Measurements from ENCODE around the gene GSTA4.
A peak's percentile ranks its signal among the peaks of the same experiment; 100 is the strongest.
"Not testable (repeated sequence)": the region's sequence is repeated elsewhere in the genome, so short reads cannot be mapped to it uniquely, and the experiment has no call there.

GSTA4 gene

DNA sequence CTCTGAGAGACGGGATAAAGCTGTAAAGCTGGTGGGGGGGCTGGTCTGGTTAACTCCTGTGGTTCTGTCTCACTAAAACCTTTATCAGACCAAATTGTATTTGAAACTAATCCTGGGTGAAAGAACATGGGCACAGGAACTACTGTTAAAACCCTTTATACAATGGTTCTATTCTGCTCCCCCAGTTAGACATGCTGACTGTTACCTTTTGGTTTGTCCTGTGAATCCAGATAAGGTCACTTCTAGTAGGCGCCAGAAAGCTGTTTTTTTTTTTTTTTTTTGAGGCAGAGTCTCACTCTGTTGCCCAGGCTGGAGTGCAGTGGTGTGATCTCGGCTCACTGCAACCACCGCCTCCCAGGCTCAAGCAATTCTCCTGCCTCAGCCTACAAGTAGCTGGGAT lies 29.7 kb downstream of the GSTA4 start:
- Mint-ChIP-seq H3K4me3 (no peak overlapping the region), H3K27ac (no peak overlapping the region), H3K27me3 (peaks cover 20% of the 10 kb centered on the region), H3K4me1 (peaks cover 10% of the 10 kb centered on the region), H3K9me3 (no peaks in the 10 kb centered on the region)
- ATAC-seq (no peak), DNase-seq (no peak)

DNA sequence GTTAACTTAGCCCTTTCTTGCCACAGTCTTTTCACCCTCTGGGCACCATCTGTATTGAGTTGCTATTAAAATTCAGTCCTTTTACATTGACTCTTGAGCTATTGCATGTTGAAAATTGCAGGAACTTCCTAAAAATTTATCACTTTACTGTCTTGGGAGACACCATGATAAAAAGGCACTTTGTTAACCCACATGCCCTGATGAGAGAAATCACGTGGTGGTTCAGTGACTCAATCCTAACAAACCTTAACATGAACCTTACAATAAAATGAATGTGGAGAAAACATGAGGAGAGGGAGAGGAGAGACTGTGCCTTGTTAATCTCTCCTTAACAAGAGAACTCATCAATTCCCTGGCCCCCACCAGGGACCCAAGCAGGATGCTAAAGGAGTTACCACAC lies 30.8 kb downstream of the GSTA4 start:
- Mint-ChIP-seq H3K27ac (no peak overlapping the region), H3K4me1 (peaks cover 1% of the 10 kb centered on the region), H3K27me3 (peaks cover 16% of the 10 kb centered on the region), H3K9me3 (no peaks in the 10 kb centered on the region), H3K4me3 (no peak overlapping the region)
- ATAC-seq: no peak
- no peak for DNase-seq

DNA sequence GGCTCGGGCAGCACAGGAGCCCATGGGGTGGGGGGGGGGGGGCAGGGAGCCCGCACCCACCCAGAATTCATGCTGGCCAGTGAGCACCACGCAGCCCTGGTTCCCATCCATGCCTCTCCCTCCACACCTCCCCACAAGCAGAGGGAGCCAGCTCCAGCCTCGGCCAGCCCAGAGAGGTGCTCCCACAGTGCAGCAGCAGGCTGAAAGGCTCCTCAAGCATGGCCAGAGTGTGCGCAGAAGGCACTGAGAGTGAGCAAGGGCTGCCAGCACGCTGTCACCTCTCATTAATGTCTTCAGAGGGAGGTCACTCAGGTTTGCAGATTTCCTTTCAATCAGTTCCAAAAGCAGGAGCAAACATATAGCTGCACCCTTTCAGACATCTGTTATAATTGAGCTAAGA lies 32.4 kb downstream of the GSTA4 start:
- no peak for DNase-seq
- H3K4me1 Mint-ChIP-seq: no peaks in the 10 kb centered on the region
- no peaks in the 10 kb centered on the region for H3K9me3 Mint-ChIP-seq
- no peak overlapping the region for H3K27ac Mint-ChIP-seq
- no peak overlapping the region for H3K4me3 Mint-ChIP-seq
- peaks cover 12% of the 10 kb centered on the region for H3K27me3 Mint-ChIP-seq
- ATAC-seq: peak; percentile 15

DNA sequence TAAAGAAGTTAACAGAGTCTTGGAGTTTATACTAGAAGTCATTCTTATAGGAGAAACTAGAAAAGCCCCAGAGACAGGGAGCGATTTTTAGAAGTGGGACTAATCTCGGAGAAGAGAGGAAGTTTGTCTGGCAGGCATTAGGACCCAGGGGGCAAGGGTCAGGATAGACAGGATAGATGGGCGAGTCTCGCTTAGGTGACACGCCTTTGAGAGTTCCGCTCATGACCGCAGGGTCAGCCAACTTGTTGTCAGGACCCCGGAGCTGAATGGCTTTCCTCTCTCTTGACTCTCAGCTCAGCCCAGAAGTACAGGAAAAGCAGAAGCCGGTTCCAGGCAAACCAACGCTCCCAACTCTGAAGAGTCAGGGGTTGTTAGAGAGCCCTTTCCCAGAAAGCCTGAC lies 34.1 kb downstream of the GSTA4 start:
- H3K4me3 Mint-ChIP-seq, H3K9me3 Mint-ChIP-seq, DNase-seq, H3K4me1 Mint-ChIP-seq, ATAC-seq, H3K27ac Mint-ChIP-seq, H3K27me3 Mint-ChIP-seq: not testable (repeated sequence)

DNA sequence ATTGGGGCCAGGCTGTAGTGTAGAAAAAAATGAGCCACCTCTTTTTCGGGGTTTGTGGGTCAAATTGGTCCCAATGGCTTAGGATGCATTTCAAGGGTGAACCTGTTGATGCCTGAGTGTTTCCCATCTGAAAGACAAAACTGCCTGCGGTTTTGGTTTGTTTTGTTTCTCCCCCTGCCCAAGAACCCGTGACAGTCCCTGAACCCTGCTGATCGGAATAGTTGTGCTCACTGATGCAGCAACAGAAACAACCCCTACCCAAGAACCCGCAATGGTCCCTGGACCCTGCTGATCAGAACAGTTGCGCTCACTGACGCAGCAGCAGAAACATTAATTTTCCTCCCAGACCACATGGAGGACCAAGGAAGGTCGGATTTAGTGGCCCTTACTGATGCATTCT lies 34.9 kb downstream of the GSTA4 start:
- H3K27me3 Mint-ChIP-seq, H3K4me1 Mint-ChIP-seq, DNase-seq, ATAC-seq, H3K27ac Mint-ChIP-seq, H3K9me3 Mint-ChIP-seq, H3K4me3 Mint-ChIP-seq: not testable (repeated sequence)

DNA sequence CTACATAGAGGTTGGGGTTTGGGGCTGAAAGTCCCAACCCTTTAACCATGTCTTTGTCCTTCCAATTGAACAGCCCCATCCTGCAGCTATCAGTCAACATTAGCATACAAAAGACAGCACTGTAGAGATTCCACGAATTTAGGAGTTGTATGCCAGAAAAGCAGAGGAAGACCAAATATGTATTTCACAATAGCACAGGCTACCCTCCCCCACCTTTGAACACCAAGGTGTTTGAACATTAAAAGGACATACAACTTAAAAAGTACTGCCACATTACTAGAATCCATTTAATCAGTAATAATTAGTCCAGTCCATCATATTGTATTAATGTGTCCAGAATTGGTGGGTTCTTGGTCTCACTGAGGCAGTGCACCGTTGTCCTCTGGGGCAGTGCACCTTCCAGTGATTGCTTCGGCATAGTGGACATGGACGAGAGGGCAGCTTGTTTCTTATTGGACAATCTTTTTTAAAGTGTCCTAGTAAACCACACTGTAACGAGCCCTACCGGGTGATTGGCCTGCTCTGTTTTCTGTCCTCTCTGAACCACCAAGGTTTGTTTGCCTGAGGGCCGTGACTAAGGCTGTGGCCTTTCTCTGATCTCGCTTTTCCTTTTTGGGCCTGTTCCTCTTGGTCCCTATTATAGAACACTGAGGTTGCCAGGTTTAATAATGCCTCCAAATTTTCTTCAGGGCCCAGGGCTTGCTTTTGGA lies 36.4 kb downstream of the GSTA4 start:
- Mint-ChIP-seq H3K4me3 (no peak overlapping the region), H3K27me3 (no peaks in the 10 kb centered on the region), H3K9me3 (no peaks in the 10 kb centered on the region), H3K27ac (no peak overlapping the region), H3K4me1 (no peaks in the 10 kb centered on the region)
- ATAC-seq: no peak
- DNase-seq: no peak

DNA sequence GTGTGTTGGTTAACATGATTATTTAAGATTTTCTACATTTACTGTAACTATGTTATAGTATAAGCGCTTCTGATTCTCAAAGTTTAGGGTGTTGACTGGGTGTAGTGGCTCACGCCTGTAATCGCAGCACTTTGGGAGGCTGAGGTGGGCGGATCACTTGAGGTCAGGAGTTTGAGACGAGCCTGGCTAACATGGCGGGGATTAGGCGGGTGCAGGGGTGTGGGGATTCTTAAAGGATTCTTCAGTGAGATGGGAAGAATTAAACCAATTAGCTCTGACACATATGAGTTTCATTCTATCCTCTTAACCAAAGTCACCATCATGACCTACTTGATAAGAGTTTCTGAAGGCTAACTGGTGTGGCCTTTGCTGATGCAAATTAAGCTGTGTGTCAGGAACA lies 39.2 kb downstream of the GSTA4 start:
- H3K27ac Mint-ChIP-seq: no peak overlapping the region
- no peaks in the 10 kb centered on the region for H3K27me3 Mint-ChIP-seq
- ATAC-seq (no peak), DNase-seq (no peak)
- H3K4me3 Mint-ChIP-seq: no peak overlapping the region
- H3K4me1 Mint-ChIP-seq: no peaks in the 10 kb centered on the region
- no peaks in the 10 kb centered on the region for H3K9me3 Mint-ChIP-seq

DNA sequence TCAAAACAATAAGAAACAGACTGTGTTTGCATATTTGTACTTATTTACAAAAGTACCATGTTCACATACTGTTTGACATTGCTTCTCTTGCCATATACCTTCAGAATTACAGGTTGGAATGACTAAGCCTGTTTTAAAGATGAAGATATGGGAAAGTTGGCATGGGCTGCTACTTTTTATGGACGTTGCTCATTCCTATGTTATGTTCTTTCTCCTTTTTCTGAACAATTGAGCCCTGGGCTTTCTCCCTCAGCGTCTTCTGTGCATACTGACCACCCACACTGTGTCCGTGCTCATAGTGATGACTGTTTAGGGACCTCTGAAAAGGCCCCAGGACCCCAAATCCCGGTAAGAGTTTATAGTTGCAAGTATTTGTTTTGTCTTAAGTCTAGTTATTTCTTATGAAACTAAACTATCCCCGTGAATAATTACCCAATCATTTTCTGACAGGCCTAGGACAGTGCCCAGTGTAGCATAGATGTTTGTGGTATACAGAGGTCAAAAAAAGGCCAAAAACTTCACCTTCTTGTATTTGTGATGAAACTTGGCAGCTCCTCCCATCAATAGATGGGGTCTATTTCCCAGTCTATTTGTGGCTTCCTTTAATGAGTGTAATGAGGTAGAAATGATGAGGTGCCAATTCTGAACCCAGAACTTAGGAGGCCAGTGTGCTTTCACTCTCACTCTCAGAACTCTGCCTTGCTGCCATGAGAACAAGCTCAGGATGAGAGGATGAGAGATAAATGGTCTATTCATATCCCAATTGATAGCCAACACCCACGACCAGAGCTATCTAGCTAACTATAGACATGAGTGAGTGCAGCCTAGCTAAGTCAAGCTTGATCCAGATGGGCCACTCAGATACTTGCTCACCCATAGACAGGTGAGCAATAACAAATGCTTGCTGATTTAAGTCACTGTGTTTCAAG lies 40.9 kb downstream of the GSTA4 start:
- no peak overlapping the region for H3K27ac Mint-ChIP-seq
- peaks cover 1% of the 10 kb centered on the region for H3K27me3 Mint-ChIP-seq
- H3K4me1 Mint-ChIP-seq: no peaks in the 10 kb centered on the region
- ATAC-seq: peak; percentile 80
- H3K9me3 Mint-ChIP-seq: no peaks in the 10 kb centered on the region
- no peak overlapping the region for H3K4me3 Mint-ChIP-seq
- DNase-seq: no peak

DNA sequence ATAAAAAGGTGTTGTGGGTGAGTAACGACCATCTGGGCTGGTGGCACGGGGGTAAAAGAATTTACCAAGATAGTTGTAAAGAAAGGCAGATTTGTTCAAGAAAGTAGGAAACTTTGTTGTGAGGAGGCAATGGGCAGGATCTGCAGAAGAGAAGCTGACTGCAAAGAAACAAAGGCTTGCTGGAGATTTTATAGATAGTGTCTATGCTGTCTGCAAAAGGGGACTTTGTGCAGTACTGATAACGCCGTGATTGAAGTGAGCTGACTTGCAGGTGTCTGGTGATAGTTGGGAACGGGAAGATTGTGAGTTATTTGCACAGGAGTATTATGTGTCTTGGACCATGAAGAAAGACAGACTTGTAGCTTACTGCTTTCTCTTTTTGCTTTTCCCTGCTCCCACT lies 48.8 kb downstream of the GSTA4 start:
- H3K4me1 Mint-ChIP-seq: peaks cover 6% of the 10 kb centered on the region
- no peak for ATAC-seq
- H3K27me3 Mint-ChIP-seq: peaks cover 57% of the 10 kb centered on the region
- H3K27ac Mint-ChIP-seq: no peak overlapping the region
- DNase-seq: no peak
- no peaks in the 10 kb centered on the region for H3K9me3 Mint-ChIP-seq
- no peak overlapping the region for H3K4me3 Mint-ChIP-seq

DNA sequence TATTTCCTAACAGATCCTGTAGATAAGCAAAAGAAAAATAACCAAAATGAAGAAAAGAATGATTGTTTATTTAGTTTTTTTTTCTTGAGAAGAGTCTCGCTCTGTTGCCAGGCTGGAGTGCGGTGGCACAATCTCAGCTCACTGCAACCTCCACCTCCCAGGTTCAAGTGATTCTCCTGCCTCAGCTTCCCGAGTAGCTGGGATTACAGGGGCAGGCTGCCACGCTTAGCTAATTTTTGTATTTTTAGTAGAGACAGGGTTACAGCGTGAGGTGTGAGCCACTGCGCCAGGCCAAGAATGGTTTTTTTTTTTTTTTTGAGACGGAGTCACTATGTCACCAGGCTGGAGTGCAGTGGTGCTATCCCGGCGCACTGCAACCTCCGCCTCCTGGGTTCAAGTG lies 52.3 kb downstream of the GSTA4 start:
- H3K27me3 Mint-ChIP-seq: peaks cover 49% of the 10 kb centered on the region
- not testable (repeated sequence) for H3K4me3 Mint-ChIP-seq, H3K9me3 Mint-ChIP-seq, H3K4me1 Mint-ChIP-seq, DNase-seq, ATAC-seq
- peak overlapping the region in 1 of 2 donors; percentile 74 for H3K27ac Mint-ChIP-seq

DNA sequence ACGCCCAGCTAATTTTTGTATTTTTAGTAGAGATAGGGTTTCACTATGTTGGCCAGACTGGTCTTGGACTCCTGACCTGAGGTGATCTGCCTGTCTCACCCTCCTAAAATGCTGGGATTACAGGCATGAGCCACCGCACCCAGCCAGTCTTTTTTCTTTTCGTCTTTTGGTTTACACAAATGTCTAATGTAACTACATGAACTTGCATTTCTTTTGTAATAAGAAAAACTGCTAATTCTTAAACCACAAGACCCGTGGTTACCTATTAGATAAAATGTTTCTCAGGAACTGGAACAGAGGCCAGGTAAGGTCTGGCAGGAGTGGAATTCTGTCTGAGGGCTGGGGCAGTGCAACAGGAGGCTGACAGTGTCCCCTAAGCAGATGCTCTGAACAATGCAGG lies 52.9 kb downstream of the GSTA4 start:
- no peaks in the 10 kb centered on the region for H3K9me3 Mint-ChIP-seq
- H3K27me3 Mint-ChIP-seq: peaks cover 46% of the 10 kb centered on the region
- no peak for ATAC-seq
- no peak overlapping the region for H3K4me3 Mint-ChIP-seq
- no peak for DNase-seq
- peaks cover 6% of the 10 kb centered on the region for H3K4me1 Mint-ChIP-seq
- peak overlapping the region in 1 of 2 donors; percentile 74 for H3K27ac Mint-ChIP-seq

DNA sequence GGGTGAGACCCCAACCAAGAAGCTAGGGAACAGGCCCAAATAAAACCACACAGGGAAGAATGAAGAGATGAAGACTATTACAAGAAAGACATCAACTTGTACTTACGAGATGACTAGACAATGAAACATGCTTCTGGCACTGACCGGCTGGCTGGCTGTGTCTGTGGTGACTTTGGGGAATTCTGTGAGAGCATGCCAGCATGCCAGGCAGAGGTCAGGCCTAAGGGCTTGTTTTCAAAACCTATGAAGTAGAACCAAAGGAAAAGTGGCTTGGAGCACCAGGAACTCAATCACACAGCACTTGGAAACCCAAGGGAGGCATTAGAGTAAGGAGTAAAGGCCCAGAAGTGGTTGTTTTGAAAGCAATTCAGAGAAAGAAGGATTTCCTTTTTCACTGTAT lies 57.2 kb downstream of the GSTA4 start:
- DNase-seq: no peak
- no peak overlapping the region for H3K4me3 Mint-ChIP-seq
- ATAC-seq: no peak
- no peaks in the 10 kb centered on the region for H3K9me3 Mint-ChIP-seq
- peaks cover 24% of the 10 kb centered on the region for H3K27me3 Mint-ChIP-seq
- H3K27ac Mint-ChIP-seq: peak overlapping the region in 1 of 2 donors; percentile 2
- no peaks in the 10 kb centered on the region for H3K4me1 Mint-ChIP-seq

DNA sequence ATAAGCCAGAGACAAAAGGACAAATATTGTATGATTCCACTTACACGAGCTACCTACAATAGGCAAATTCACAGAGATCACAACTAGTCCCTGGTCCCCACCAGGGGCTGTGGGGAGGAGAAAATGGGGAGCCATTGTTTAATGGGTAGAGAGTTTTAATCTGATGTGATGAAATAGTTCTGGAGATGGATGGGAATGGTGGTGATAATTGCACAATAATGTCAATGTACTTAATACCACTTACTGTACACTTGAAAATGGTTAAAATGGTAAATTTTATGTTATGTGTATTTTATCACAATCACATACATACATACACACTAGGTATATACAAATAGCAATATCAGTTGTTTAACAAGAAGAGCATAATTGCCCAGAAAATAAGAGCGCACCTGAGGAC lies 61.3 kb downstream of the GSTA4 start:
- H3K9me3 Mint-ChIP-seq: no peaks in the 10 kb centered on the region
- no peak overlapping the region for H3K4me3 Mint-ChIP-seq
- DNase-seq (no peak), ATAC-seq (no peak)
- H3K27ac Mint-ChIP-seq: no peak overlapping the region
- H3K4me1 Mint-ChIP-seq: no peaks in the 10 kb centered on the region
- peaks cover 12% of the 10 kb centered on the region for H3K27me3 Mint-ChIP-seq

DNA sequence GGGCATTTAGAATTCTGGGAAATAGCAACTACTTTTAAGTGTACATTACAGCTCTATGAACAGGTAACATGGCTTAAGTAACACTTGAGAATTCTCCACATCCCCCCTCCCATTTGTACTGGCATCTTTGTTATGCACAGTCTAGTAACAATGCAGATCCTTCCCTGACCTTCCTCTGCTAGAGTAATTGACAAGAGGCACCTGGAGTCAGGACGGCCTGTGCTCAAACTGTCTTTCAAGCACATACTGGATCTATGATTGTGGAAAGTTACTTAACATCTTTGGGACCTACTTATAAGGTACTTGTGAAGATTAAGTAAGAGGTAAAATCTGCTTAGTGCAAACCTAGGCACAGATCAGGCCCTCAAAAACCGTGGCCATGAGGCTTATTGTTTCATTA lies 63.7 kb downstream of the GSTA4 start:
- H3K9me3 Mint-ChIP-seq: no peaks in the 10 kb centered on the region
- H3K4me3 Mint-ChIP-seq: no peak overlapping the region
- H3K27me3 Mint-ChIP-seq: peaks cover 8% of the 10 kb centered on the region
- DNase-seq (no peak), ATAC-seq (no peak)
- H3K27ac Mint-ChIP-seq: no peak overlapping the region
- H3K4me1 Mint-ChIP-seq: no peaks in the 10 kb centered on the region

DNA sequence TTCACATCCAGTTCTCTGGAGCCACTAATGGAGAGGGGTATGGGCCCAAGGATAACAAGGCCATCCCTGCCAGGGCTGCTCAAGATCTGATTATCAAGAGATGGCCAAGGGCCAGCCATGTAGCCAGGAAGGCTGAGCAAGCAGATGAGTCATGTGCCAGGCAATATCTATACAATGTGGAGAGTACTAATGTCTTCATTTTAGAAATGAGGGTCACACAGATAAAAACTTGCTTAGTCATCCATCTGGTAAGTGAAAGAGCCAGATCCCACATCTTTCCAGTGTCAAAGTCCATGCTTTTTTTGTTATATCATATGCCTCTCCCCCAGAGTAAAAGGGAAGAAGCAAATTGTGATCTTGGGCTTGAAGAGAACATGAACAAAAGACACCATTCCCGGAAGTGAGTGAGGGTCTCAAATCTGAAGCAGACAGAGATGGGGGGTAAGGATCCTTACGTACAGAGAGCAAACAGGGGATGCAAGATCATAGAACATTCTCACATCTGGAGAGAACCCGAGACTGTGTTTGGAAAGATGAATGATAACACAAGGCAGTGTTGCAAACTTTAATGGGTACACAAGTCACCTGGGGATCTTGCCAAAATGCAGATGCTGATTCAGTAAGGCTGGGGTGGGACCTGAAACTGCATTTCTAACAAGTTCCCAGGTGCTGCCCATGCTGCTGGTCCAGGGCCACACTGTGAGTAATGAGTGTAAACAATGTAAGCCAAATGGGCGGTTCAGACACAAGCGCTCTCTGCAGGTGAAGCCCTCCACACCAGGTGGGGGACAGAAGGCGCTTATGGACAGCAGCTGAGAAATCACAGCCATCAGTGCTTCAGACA lies 65.5 kb downstream of the GSTA4 start:
- Mint-ChIP-seq H3K4me3 (no peak overlapping the region), H3K27ac (peak overlapping the region in 1 of 2 donors; percentile 54), H3K4me1 (no peaks in the 10 kb centered on the region), H3K27me3 (no peaks in the 10 kb centered on the region), H3K9me3 (no peaks in the 10 kb centered on the region)
- ATAC-seq (no peak), DNase-seq (no peak)
